Measurements from ENCODE around the gene ATP8A2. TPM values are rescaled to one million over a fixed set of nuclear protein-coding genes. Genes with fewer than 3 reads are reported as not detected.

Gene ATP8A2
- total and polyA plus RNA-seq, 2 of the 4 experiments (the other 2 are of a cell fraction), result 0.02 to 0.18 TPM

DNA sequence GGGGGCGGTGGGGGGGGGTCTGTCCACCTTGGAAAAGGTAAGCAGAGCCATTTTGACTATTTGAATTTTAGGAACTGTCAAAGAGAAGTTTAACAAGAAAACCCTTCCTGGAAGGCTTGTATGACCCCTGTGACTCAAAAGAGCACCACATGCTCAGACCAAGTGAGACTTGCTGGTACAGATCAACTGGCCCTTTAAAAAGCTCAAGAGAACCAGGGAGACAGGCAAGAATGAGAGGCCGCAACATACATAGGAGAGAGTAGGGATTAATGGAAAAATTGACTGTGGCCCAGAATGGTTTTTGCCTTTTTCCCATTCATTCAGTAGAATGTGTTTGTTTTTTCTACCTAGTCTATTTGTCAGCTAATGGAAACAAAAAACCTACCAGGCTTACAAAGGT lies 26.2 kb upstream of the ATP8A2 start:
- dilution Hi-C loops (cut with HindIII; ENCODE audit: low sequenced_read_pairs, unreplicated experiment) (no loop called here), in situ Hi-C loops (cut with MboI; ENCODE audit: low sequenced_read_pairs) (no loop called here), intact Hi-C loops (cut with micrococcal nuclease) (no loop called here)
- Histone ChIP-seq H3K23ac (ENCODE audit: low read depth, low read length) (no peak overlapping the region), H4K8ac (ENCODE audit: low read depth in 2 of 2, low read length in 2 of 2) (no peak overlapping the region), H4K91ac (ENCODE audit: insufficient read depth, low read depth, low read length) (no peak overlapping the region), H3K4ac (ENCODE audit: low read depth, low read length) (no peak overlapping the region), H3K56ac (ENCODE audit: extremely low read depth, insufficient read depth, low read length) (no peak overlapping the region), H2AK9ac (replicated peaks; ENCODE audit: low read depth, low read length, poor library complexity) (no peak overlapping the region), H3K9me1 (ENCODE audit: insufficient read depth, low read length) (no peaks in the 10 kb centered on the region), H3K14ac (replicated peaks; ENCODE audit: low read depth, low read length) (no peak overlapping the region), H3K79me1 (ENCODE audit: low read depth in 1 of 2, low read length in 2 of 2) (no peaks in the 10 kb centered on the region), H3K9ac (ENCODE audit: low read depth, low read length) (no peak overlapping the region), H2AFZ (replicated peaks; ENCODE audit: low read length, poor library complexity) (no peak overlapping the region), H3K4me3 (ENCODE audit: insufficient read depth, low read depth, low read length) (no peak overlapping the region), H3K4me2 (ENCODE audit: low read depth, low read length) (no peak overlapping the region), H3K27ac (ENCODE audit: insufficient read depth, low read length) (no peak overlapping the region), H3K18ac (ENCODE audit: low read depth, low read length) (no peak overlapping the region), H3K4me1 (ENCODE audit: control insufficient read depth, insufficient read depth, low read length) (no peaks in the 10 kb centered on the region), H2AK5ac (ENCODE audit: low read depth, low read length) (no peak overlapping the region), H4K5ac (ENCODE audit: low read depth, low read length) (no peak overlapping the region), H2BK5ac (ENCODE audit: low read depth, low read length, poor library complexity, severe bottlenecking) (no peak overlapping the region), H4K20me1 (ENCODE audit: insufficient read depth, low read length) (no peaks in the 10 kb centered on the region), H2BK120ac (ENCODE audit: low read depth, low read length) (no peak overlapping the region), H2BK15ac (ENCODE audit: low read depth, low read length) (no peak overlapping the region), H3K27me3 (ENCODE audit: control insufficient read depth, insufficient read depth, low read length) (no peaks in the 10 kb centered on the region), H3K36me3 (ENCODE audit: control insufficient read depth, insufficient read depth, low read length) (no peaks in the 10 kb centered on the region; the same call in 1 of the 2 replicates), H3K9me3 (ENCODE audit: control insufficient read depth, insufficient read depth, low read length) (no peaks in the 10 kb centered on the region), H2BK20ac (ENCODE audit: low read depth, low read length) (no peak overlapping the region)
- BruUV-seq (replicated peaks), result no TSS peak
- no CpG with 5 or more reads among the region's 2 CpGs for WGBS, 2 experiments (ENCODE audit: extremely low coverage in 2 of 2, insufficient read length in 1 of 2)
- DNase-seq, result no peak
- ChIA-PET POLR2A (ENCODE audit: unreplicated experiment) (no interaction called here), CTCF (no interaction called here)
- ATAC-seq (ENCODE audit: low read depth), result peak; percentile 32; the same call in 1 of the 2 replicates
- no peak for TF ChIP-seq CHD1 (IDR thresholded peaks at IDR 0.05; ENCODE audit: low read depth, low read length)
- TF ChIP-seq, protein P1, sequence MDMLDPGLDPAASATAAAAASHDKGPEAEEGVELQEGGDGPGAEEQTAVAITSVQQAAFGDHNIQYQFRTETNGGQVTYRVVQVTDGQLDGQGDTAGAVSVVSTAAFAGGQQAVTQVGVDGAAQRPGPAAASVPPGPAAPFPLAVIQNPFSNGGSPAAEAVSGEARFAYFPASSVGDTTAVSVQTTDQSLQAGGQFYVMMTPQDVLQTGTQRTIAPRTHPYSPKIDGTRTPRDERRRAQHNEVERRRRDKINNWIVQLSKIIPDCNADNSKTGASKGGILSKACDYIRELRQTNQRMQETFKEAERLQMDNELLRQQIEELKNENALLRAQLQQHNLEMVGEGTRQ (IDR thresholded peaks at IDR 0.05; ENCODE audit: low read depth, low read length), result no peak
- TF ChIP-seq, protein P2, sequence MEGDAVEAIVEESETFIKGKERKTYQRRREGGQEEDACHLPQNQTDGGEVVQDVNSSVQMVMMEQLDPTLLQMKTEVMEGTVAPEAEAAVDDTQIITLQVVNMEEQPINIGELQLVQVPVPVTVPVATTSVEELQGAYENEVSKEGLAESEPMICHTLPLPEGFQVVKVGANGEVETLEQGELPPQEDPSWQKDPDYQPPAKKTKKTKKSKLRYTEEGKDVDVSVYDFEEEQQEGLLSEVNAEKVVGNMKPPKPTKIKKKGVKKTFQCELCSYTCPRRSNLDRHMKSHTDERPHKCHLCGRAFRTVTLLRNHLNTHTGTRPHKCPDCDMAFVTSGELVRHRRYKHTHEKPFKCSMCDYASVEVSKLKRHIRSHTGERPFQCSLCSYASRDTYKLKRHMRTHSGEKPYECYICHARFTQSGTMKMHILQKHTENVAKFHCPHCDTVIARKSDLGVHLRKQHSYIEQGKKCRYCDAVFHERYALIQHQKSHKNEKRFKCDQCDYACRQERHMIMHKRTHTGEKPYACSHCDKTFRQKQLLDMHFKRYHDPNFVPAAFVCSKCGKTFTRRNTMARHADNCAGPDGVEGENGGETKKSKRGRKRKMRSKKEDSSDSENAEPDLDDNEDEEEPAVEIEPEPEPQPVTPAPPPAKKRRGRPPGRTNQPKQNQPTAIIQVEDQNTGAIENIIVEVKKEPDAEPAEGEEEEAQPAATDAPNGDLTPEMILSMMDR (conservative IDR thresholded peaks at IDR 0.05; ENCODE audit: low read depth, low read length), result no peak
- 0 out of 2 replicates have a peak, but pooled peaks have one; percentile 4 for TF ChIP-seq POLR2A (IDR thresholded peaks at IDR 0.05; ENCODE audit: low read depth, low read length)
- no peak for TF ChIP-seq RAD21 (IDR thresholded peaks at IDR 0.05; ENCODE audit: low read length)
- TF ChIP-seq MAFK (IDR thresholded peaks at IDR 0.05; ENCODE audit: low read depth, low read length), result no peak
